Activated T-cell treated with anti-CD3 and anti-CD28 coated beads, Interleukin-2, amount 50 U/mL, for 24 hours (primary cell): ENCODE data around the gene PAPOLB.

Experiments
- DNase-seq: peaks from one replicate; pipeline ENCODE4 v3.0.0-alpha.2; 2020
- H3K27ac Mint-ChIP-seq: 2 replicates; pipeline ENCODE4 v1.8.0; 2020; ENCODE audit warnings: mild to moderate bottlenecking, mixed read lengths
- H3K27me3 Mint-ChIP-seq: 2 replicates; pipeline ENCODE4 v1.8.0; 2020; ENCODE audit warnings: mixed read lengths
- H3K36me3 Mint-ChIP-seq: 2 replicates; pipeline ENCODE4 v1.8.0; 2020; ENCODE audit warnings: low read depth, mixed read lengths
- H3K4me1 Mint-ChIP-seq: 2 replicates; pipeline ENCODE4 v1.8.0; 2020; ENCODE audit warnings: low read depth, mixed read lengths
- H3K4me3 Mint-ChIP-seq: 2 replicates; pipeline ENCODE4 v1.8.0; 2020; ENCODE audit warnings: mild to moderate bottlenecking, moderate library complexity, mixed read lengths
- H3K9me3 Mint-ChIP-seq: 2 replicates; pipeline ENCODE4 v1.8.0; 2020; ENCODE audit warnings: mixed read lengths

Gene PAPOLB

DNA sequence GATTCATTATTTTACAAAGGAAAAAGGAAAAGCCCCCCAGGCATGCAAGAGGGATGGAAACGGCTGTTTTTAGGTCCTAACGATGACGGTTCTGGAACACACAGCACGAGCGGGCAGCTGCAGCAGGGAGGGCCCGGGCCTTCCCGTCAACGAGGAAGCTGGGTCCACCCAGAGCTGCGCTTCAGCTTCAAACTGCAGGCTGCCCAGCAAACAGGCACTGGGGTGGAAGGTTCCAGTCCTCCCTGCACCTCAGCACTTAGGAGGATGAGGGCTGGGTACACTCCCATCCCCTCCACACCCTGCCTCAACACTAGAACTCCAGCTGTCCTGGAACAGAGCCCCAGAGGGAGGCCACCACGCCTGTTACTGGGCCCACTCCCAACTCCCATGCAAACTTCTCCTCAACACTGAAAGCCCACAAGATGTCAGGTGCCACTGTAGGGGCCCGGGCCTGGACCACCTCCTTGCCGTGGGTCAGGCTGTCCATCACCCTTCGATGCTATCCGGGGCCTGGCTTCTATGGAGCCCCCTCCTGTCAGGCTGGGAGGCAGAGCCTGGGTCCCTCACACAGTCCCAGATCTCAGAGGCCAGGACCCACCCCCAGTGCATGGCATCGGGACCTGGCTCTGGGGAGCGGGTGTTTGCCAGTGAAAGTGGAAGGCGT, 33.0 kb downstream of the PAPOLB start:
- Mint-ChIP-seq H3K4me1 (peaks cover 3% of the 10 kb centered on the region), H3K4me3 (no peak overlapping the region), H3K27me3 (peaks cover 5% of the 10 kb centered on the region), H3K27ac (no peak overlapping the region), H3K9me3 (no peaks in the 10 kb centered on the region), H3K36me3 (no peaks in the 10 kb centered on the region)
- no peak for DNase-seq

DNA sequence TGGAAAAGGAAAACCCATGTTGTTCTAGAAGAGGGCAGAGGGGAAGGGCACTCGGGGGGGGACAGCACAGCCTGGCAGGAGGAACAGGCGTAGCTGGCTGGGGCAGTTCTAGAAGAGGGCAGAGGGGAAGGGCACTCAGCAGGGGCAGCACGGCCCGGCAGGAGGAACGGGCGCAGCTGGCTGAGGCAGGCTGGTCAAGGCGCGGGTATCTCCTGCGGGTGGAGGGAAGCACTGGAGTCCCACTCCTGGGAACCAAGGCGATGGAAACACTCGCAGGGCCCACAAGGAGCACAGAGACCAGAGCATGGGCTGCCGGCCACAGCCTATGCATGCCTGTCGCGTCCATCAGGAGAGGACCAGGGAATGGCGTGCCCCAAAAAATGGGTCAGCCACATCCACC, 36.7 kb downstream of the PAPOLB start:
- Mint-ChIP-seq H3K27me3 (peaks cover 17% of the 10 kb centered on the region), H3K36me3 (no peaks in the 10 kb centered on the region), H3K4me3 (no peak overlapping the region), H3K27ac (no peak overlapping the region), H3K4me1 (peaks cover 2% of the 10 kb centered on the region), H3K9me3 (no peaks in the 10 kb centered on the region)
- DNase-seq = no peak

DNA sequence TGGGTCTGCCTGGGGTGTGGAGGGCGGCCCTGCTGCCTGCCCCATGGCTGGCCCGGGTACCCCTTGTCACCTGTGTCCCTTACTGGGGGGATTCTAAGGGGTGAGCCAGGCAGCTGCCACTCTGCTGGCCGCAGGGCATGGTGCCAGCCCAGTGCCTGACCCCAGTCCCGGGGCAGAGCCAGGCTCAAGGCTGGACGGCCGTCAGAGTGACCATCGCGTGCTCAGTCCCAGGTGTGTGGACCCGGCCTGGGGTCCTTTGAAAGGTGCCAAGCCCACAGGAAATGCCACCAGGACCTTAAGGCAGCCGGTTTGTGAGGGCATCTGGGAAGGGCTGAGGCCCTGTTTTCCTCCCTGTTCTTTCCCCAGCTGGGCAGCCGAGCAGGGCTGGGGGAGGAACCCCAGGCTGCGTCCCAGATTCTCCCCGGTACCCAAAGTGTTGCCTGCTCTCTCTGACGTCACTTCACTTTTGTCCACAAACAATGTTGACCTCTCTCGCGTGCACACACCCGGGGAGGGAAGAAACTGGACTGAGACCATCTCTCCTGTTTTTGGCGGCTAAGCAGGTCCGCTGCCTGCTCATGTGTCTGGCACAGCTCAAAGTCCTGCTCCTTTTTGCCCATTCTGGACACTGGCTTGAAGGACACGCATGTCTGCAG, 37.6 kb downstream of the PAPOLB start:
- Mint-ChIP-seq H3K27ac (no peak overlapping the region), H3K27me3 (peaks cover 23% of the 10 kb centered on the region), H3K9me3 (no peaks in the 10 kb centered on the region), H3K4me3 (no peak overlapping the region), H3K4me1 (no peaks in the 10 kb centered on the region), H3K36me3 (no peaks in the 10 kb centered on the region)
- no peak for DNase-seq

DNA sequence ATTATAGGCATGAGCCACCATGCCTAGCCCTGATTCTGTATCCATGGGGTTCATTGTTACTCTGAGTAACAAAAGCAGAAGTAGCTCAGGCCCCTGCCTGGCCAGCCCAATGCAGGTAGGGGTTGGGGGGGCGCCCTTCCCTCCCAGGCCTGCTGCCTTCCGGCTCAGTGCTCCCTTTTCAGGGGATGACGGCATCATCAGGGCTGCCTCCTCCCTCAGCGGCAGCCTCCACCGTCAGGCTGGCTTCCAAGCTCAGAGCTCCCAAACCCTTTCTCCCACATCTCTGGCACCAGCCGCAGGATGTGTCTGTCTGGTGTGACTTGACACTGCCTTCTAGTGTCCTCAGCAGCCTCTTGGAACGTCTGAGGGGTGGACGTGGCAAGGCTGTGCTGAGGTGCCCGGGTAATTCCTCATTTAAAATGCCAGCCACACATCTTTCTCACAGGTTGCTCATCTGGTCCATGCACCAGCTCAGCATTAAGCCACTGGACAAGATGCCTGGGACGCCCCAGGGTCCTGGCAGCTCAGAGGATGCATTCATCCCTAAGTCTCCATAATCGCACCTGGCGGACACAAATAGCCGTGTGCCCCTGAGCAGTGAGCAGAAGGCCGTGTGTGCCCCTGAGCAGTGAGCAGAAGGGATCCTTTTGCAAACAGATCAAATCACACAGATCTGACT, 38.2 kb downstream of the PAPOLB start:
- no peak overlapping the region for H3K27ac Mint-ChIP-seq

DNA sequence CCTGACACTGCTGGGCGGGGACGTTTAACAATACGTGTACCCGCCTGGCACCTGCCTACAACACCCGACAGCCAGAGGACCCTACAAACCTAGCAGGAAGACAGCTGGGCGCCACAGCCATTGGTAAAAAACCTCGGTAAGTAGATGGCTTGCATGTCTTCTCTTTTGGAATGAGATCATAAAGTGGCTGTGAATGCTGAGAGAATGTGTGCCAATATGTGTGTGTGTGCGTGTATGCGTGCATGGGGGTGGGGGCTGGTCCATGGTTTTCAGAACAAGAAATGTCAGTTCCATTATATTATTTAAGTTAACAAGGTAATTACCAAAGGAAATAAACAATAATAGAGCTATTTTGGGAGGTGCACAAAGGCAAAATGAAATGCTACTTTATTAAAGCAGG, 39.2 kb downstream of the PAPOLB start:
- DNase-seq = no peak
- H3K4me3 Mint-ChIP-seq = no peak overlapping the region
- peaks cover 26% of the 10 kb centered on the region for H3K27me3 Mint-ChIP-seq
- H3K9me3 Mint-ChIP-seq = no peaks in the 10 kb centered on the region
- H3K27ac Mint-ChIP-seq = no peak overlapping the region
- no peaks in the 10 kb centered on the region for H3K36me3 Mint-ChIP-seq
- H3K4me1 Mint-ChIP-seq = no peaks in the 10 kb centered on the region

More for the DNA sequence above, 38.2 kb downstream of the PAPOLB start:
- H3K9me3 Mint-ChIP-seq = no peaks in the 10 kb centered on the region
- no peak for DNase-seq
- H3K27me3 Mint-ChIP-seq = peaks cover 26% of the 10 kb centered on the region
- H3K4me1 Mint-ChIP-seq = no peaks in the 10 kb centered on the region
- H3K4me3 Mint-ChIP-seq = no peak overlapping the region
- no peaks in the 10 kb centered on the region for H3K36me3 Mint-ChIP-seq

DNA sequence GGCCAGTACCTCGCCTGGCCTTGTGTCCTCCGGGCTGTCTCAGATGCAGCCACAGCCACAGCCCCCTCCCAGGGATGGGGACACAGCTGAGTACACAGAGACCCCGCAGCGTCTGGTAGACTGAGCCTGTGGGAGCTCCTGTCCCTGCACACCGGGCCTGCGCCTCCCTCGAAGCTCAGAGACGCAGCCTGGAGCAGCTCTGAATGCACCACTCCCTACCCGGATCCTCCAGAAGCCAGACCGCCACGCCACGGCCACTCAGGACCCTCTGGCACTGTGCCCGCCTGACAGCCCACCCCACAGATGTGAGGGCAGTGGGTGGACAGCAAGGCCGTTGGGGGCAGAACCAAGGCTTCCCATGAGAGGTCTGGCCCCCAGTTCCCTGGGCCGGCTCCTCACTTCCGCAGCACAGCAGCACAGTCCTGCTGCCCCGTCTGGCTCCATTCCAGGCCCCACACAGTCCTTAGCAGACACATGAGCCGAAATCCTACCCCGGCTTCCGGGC, 40.8 kb downstream of the PAPOLB start:
- no peaks in the 10 kb centered on the region for H3K36me3 Mint-ChIP-seq
- no peaks in the 10 kb centered on the region for H3K4me1 Mint-ChIP-seq
- no peak overlapping the region for H3K4me3 Mint-ChIP-seq
- peaks cover 32% of the 10 kb centered on the region for H3K27me3 Mint-ChIP-seq
- H3K27ac Mint-ChIP-seq = no peak overlapping the region
- no peaks in the 10 kb centered on the region for H3K9me3 Mint-ChIP-seq
- no peak for DNase-seq

DNA sequence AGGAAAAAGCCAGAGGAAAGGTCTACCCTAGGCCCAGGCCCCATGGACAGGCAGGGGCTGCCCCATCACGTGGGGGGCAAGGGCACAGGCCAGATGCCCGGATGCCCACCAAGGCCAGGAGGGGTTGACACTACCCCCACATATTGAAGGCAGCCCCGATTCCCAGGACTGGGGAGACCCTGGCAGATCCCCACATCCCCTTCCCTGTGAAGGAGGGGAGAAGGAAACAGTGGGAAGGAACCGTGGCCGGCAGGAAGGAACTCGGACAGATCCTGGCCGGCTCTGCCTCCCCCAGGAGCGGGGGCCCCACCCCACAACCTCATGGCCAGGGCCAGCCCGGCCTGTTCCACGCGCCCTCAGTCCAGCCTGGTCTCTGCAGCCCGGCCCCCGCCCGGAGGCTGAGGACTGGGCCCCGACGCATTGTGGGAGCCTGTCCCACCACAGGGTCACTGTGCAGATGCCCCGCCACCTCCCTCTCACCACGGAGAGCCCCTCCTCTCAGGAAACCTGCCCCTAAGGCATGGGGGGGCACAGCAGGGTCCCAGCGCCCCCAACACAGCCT, 41.3 kb downstream of the PAPOLB start:
- Mint-ChIP-seq H3K27ac (no peak overlapping the region), H3K27me3 (peaks cover 34% of the 10 kb centered on the region), H3K36me3 (no peaks in the 10 kb centered on the region), H3K9me3 (no peaks in the 10 kb centered on the region), H3K4me1 (no peaks in the 10 kb centered on the region), H3K4me3 (no peak overlapping the region)
- DNase-seq = no peak

DNA sequence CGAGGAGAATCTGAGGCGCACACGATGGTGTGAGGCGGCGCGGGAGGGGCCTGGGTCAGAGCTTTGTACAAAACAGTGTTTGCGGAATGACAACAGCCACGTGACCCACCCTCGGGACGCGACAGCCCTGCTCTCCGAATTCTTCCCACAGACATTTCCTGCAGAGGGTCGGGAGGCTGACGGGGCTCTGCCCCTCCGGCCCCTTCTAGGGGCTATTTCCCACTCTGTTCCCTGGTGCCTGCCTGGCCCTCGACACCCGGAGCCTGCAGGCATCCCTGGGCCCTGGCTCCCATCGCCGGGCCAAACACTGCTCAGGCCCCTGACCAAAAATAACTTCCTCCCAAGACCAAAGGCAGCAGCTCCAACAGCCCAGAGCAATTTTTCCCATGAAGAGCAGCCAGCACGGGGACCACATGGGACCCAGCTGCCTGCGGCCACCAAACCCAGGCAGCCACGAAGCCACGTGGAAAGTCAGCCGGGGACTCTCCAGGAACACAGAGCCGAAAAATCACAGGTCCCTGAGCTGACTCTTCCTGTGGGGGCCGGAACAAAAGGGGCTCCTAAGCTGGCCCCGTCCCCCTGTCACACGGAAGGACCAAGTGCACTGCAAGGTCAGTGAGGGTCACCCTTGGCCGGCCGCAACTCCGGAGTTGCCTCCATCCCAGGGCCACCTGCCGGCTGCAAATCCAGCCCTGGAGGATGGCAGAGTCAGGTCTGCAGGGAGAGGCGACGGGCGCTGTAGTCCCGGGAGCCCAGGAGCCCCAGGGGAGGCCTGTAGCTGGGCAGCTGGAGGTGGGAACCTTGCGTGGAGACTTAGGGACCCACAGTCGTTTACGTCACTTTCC, 42.0 kb downstream of the PAPOLB start:
- no peak for DNase-seq
- Mint-ChIP-seq H3K4me3 (no peak overlapping the region), H3K9me3 (no peaks in the 10 kb centered on the region), H3K36me3 (no peaks in the 10 kb centered on the region), H3K4me1 (no peaks in the 10 kb centered on the region), H3K27ac (no peak overlapping the region), H3K27me3 (peaks cover 34% of the 10 kb centered on the region)

DNA sequence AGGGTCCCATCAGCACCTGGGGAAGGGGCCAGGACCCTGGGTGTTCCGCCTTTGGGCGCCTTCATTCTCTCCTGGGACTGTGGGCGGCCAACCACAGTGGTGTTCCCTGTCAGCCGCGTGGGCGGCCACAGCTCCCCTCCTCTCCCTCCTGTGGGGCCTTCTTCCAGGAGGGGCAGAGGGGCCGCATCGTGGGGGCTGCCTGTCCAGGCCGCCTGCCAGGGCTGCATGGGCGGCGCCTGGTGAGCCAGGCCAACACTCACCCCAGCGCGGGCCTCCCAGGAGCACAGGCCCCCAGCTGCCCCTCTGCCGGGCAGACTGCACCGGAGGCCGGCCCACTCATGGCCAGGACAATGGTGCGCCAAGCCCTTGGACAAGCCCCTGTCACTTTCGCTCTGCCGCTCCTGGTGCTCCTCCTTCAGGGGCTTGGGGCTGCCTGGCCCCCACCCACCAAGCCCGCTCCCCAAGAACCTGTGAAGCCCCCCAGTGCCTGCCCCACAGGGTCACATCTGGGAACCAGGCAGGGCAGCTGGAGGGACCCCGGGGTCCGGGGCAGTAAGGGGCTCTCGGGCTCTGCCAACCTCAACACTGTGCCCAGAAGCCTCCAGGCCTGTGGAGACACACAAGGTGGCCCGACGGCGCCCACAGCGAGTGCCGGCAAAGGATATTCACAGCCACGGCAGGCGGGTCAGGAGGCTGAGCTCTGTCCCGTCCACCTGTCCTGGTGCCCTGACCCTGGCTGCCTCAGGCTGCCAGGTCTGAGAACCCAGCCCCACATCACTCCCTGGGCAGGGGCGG, 43.6 kb downstream of the PAPOLB start:
- Mint-ChIP-seq H3K4me3 (no peak overlapping the region), H3K9me3 (no peaks in the 10 kb centered on the region), H3K27ac (no peak overlapping the region)

DNA sequence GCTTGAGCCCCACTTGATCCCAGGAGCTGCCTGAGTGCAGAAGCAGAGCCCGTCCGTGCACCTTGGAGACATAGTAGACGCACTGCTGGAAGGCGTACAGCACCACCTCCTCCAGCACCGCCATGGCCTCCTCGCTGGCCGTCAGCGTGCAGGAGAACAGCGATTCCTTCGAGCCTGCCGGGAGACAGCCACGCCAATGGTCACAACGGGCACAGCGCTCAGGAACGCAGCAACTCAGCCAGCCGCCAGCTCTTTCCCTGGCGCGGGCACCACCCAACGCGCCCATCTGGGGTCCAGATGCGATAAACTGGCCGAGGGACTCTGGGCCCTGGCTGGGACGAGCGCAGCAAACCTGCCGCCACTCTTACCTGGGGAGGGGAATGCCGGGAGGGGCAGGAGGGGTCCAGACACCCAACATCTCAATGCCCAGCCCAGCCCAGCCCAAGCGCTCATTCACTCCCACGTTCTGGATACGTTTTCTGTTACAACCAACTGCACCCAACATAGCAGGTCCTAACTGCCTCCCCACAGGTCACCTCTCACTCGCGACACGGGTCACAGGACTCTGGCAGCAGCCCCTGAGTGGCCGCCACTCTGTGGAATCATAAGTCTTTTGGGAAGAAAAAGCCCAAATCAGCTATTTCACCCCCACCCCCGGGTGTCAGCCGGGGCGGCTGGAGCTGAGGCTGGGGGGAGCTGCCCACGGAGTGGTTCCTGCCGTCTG, 44.5 kb downstream of the PAPOLB start:
- no peaks in the 10 kb centered on the region for H3K9me3 Mint-ChIP-seq
- H3K4me3 Mint-ChIP-seq = no peak overlapping the region
- H3K27ac Mint-ChIP-seq = no peak overlapping the region
- no peaks in the 10 kb centered on the region for H3K36me3 Mint-ChIP-seq
- H3K27me3 Mint-ChIP-seq = peaks cover 48% of the 10 kb centered on the region
- H3K4me1 Mint-ChIP-seq = no peaks in the 10 kb centered on the region
- no peak for DNase-seq

More for the DNA sequence above, 43.6 kb downstream of the PAPOLB start:
- Mint-ChIP-seq H3K36me3 (no peaks in the 10 kb centered on the region), H3K27me3 (peaks cover 42% of the 10 kb centered on the region), H3K4me1 (no peaks in the 10 kb centered on the region)
- no peak for DNase-seq

DNA sequence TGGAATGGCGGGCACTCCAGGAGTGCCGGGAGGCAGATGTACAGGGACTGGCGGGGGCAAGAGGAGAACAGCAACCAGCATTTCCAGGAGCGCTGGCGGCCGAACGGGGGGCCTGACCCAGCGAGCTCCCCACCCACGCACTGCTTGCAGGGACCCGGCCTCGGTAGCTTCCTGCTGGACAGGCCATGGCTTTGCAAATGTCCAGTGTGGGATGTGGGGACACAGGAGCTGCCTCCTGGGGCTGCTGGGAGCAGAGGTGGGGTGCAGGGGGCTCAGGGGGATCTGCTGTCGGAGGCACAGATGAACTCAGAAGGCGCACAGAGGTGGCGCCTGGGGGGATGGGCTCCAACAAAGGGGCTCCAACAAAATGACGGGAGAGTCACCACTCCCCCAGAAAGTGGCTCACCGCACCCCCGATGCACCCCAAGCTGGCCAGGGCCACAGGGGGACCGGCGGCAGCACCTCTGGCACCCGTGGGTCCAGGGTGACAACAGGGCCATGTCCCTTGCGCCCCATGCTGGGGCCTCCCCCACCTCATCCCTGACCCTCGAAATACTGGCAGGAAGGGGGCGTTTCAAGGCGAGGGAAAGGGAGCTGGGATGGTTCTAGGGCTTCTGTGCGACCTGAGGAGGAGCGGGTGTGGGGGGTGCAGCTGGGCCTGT, 45.3 kb downstream of the PAPOLB start:
- Mint-ChIP-seq H3K27me3 (peaks cover 49% of the 10 kb centered on the region), H3K4me1 (no peaks in the 10 kb centered on the region), H3K9me3 (no peaks in the 10 kb centered on the region), H3K27ac (no peak overlapping the region), H3K4me3 (no peak overlapping the region), H3K36me3 (no peaks in the 10 kb centered on the region)
- no peak for DNase-seq

DNA sequence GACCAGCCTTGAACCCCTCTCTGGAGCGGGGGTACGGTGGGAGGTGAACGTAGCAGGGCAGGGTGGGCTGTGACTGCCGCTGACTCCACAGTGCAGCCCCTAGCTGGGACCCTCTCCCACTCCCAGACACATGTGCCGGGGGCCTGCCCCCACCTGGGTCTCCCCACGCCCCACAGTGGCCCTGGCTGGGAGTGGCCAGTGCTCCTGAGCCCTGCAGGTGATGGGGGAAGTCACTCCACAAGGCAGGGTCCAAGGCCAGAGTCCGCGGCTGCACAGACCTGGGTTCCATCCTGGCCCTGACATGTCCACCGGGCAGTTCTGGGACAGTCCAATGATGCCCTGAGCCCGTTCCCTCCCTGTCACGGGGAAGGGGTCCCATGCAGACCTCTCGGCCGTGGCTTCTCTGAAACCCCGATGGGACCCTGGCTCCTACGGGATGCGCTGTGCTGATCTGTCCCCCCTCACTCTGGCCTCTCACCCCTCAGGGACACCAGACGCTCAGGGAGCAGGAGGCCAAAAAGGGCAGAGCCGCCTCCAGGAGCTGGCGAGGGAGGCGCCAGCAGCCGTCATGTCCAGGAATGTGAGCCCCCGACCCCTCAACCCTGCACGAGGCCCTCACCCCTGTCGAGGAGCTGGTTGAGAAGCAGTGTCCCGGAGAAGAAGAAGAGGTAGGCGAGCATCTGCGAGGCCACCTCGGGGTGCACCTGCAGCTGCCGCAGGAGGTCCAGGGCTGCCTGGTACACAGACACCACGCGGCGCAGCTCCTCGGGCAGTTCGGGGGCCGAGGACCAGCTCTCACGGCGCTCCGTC, 46.0 kb downstream of the PAPOLB start:
- Mint-ChIP-seq H3K36me3 (no peaks in the 10 kb centered on the region), H3K27me3 (peaks cover 45% of the 10 kb centered on the region), H3K27ac (no peak overlapping the region), H3K4me1 (no peaks in the 10 kb centered on the region), H3K4me3 (no peak overlapping the region), H3K9me3 (no peaks in the 10 kb centered on the region)
- no peak for DNase-seq
